ENCODE data around the gene ARHGAP15.

ARHGAP15 gene

GRCh38 chr2:143771939-143772338 lies 642.7 kb downstream of the ARHGAP15 start:
- Histone ChIP-seq H3K27ac (ENCODE audit: low read length) (no peak overlapping the region), H3K36me3 (replicated peaks; ENCODE audit: insufficient read depth, low read length) (no peaks in the 10 kb centered on the region), H2AFZ (ENCODE audit: low read length) (no peak overlapping the region), H3F3A (ENCODE audit: insufficient read depth, low read length) (no peaks in the 10 kb centered on the region), H3K27me3 (replicated peaks; ENCODE audit: insufficient read depth, low read length) (no peaks in the 10 kb centered on the region), H3K4me3 (ENCODE audit: low read length) (no peak overlapping the region), H3K4me2 (ENCODE audit: low read depth, low read length) (no peak overlapping the region), H4K20me1 (ENCODE audit: insufficient read depth, low read length) (no peaks in the 10 kb centered on the region), H3K79me2 (ENCODE audit: low read length) (no peaks in the 10 kb centered on the region), H3K9me2 (replicated peaks; ENCODE audit: insufficient read depth, low read length) (no peaks in the 10 kb centered on the region), H3K9me3 (replicated peaks; ENCODE audit: insufficient read depth, low read length) (no peaks in the 10 kb centered on the region), H3K9ac (ENCODE audit: low read length) (no peak overlapping the region), H3K4me1 (ENCODE audit: low read length) (no peaks in the 10 kb centered on the region)
- no peak for TF ChIP-seq CTCF (IDR thresholded peaks at IDR 0.05; ENCODE audit: low read length)
- TF ChIP-seq EZH2 (optimal IDR thresholded peaks at IDR 0.05; ENCODE audit: low read depth, low read length), result no peak
- no peak for TF ChIP-seq EZH2phosphoT487 (IDR thresholded peaks at IDR 0.05; ENCODE audit: low read length)
- no peak for DNase-seq

GRCh38 chr2:143776526-143777297 lies 647.5 kb downstream of the ARHGAP15 start:
- no peak overlapping the region for H2AFZ ChIP-seq (ENCODE audit: low read length)
- no peaks in the 10 kb centered on the region for H3K27me3 ChIP-seq (replicated peaks; ENCODE audit: insufficient read depth, low read length)
- no peaks in the 10 kb centered on the region for H3K79me2 ChIP-seq (ENCODE audit: low read length)
- H4K20me1 ChIP-seq (ENCODE audit: insufficient read depth, low read length), result no peaks in the 10 kb centered on the region
- no peak overlapping the region for H3K4me3 ChIP-seq (ENCODE audit: low read length)
- no peaks in the 10 kb centered on the region for H3K9me2 ChIP-seq (replicated peaks; ENCODE audit: insufficient read depth, low read length)
- H3K9ac ChIP-seq (ENCODE audit: low read length), result no peak overlapping the region
- H3K36me3 ChIP-seq (replicated peaks; ENCODE audit: insufficient read depth, low read length), result no peaks in the 10 kb centered on the region
- H3K9me3 ChIP-seq (replicated peaks; ENCODE audit: insufficient read depth, low read length), result no peaks in the 10 kb centered on the region
- H3F3A ChIP-seq (ENCODE audit: insufficient read depth, low read length), result no peaks in the 10 kb centered on the region
- TF ChIP-seq EZH2phosphoT487 (IDR thresholded peaks at IDR 0.05; ENCODE audit: low read length), result no peak
- TF ChIP-seq CTCF (IDR thresholded peaks at IDR 0.05; ENCODE audit: low read length), result no peak
- TF ChIP-seq EZH2 (optimal IDR thresholded peaks at IDR 0.05; ENCODE audit: low read depth, low read length), result no peak
- H3K27ac ChIP-seq (ENCODE audit: low read length), result no peak overlapping the region
- DNase-seq, result no peak
- H3K4me2 ChIP-seq (ENCODE audit: low read depth, low read length), result no peak overlapping the region
- H3K4me1 ChIP-seq (ENCODE audit: low read length), result no peaks in the 10 kb centered on the region

GRCh38 chr2:143779021-143779420 lies 649.8 kb downstream of the ARHGAP15 start:
- Histone ChIP-seq H3K36me3 (replicated peaks; ENCODE audit: insufficient read depth, low read length) (no peaks in the 10 kb centered on the region), H3K9ac (ENCODE audit: low read length) (no peak overlapping the region), H3K9me3 (replicated peaks; ENCODE audit: insufficient read depth, low read length) (no peaks in the 10 kb centered on the region), H3K9me2 (replicated peaks; ENCODE audit: insufficient read depth, low read length) (no peaks in the 10 kb centered on the region), H3K4me3 (ENCODE audit: low read length) (no peak overlapping the region), H3K4me1 (ENCODE audit: low read length) (no peaks in the 10 kb centered on the region), H3K27me3 (replicated peaks; ENCODE audit: insufficient read depth, low read length) (no peaks in the 10 kb centered on the region), H2AFZ (ENCODE audit: low read length) (no peak overlapping the region), H3K27ac (ENCODE audit: low read length) (no peak overlapping the region), H3F3A (ENCODE audit: insufficient read depth, low read length) (no peaks in the 10 kb centered on the region), H3K79me2 (ENCODE audit: low read length) (no peaks in the 10 kb centered on the region), H4K20me1 (ENCODE audit: insufficient read depth, low read length) (no peaks in the 10 kb centered on the region), H3K4me2 (ENCODE audit: low read depth, low read length) (no peak overlapping the region)
- TF ChIP-seq EZH2phosphoT487 (IDR thresholded peaks at IDR 0.05; ENCODE audit: low read length) (no peak), CTCF (IDR thresholded peaks at IDR 0.05; ENCODE audit: low read length) (no peak), EZH2 (optimal IDR thresholded peaks at IDR 0.05; ENCODE audit: low read depth, low read length) (no peak)
- DNase-seq, result no peak

All from MM.1S (cell line).